Measurements from ENCODE around the gene PPIF.

The PPIF gene

GRCh38 chr10:79320820-79321493 lies 26.3 kb upstream of the PPIF start:
- Histone ChIP-seq H3K36me3 (ENCODE audit: insufficient read depth, low read length) (no peaks in the 10 kb centered on the region), H3K9me3 (ENCODE audit: control insufficient read depth, insufficient read depth, low read length) (no peaks in the 10 kb centered on the region), H3K4me1 (ENCODE audit: insufficient read depth, low read length) (peaks cover 22% of the 10 kb centered on the region; the same call in 1 of the 2 replicates), H3K9ac (ENCODE audit: low read depth, low read length) (no peak overlapping the region)

GRCh38 chr10:79321494-79321882 lies 25.8 kb upstream of the PPIF start:
- H3K4me1 ChIP-seq (ENCODE audit: insufficient read depth, low read length), result peaks cover 22% of the 10 kb centered on the region; the same call in 1 of the 2 replicates
- no peaks in the 10 kb centered on the region for H3K9me3 ChIP-seq (ENCODE audit: control insufficient read depth, insufficient read depth, low read length)
- no peaks in the 10 kb centered on the region for H3K36me3 ChIP-seq (ENCODE audit: insufficient read depth, low read length)
- no peak overlapping the region for H3K9ac ChIP-seq (ENCODE audit: low read depth, low read length)

GRCh38 chr10:79321951-79322350 lies 25.3 kb upstream of the PPIF start:
- H3K36me3 ChIP-seq (ENCODE audit: insufficient read depth, low read length), result no peaks in the 10 kb centered on the region
- H3K4me1 ChIP-seq (ENCODE audit: insufficient read depth, low read length), result peaks cover 17% of the 10 kb centered on the region; the same call in 1 of the 2 replicates
- H3K9me3 ChIP-seq (ENCODE audit: control insufficient read depth, insufficient read depth, low read length), result no peaks in the 10 kb centered on the region
- no peak overlapping the region for H3K9ac ChIP-seq (ENCODE audit: low read depth, low read length)

- H3K4me1 ChIP-seq (ENCODE audit: insufficient read depth, low read length), result peaks cover 8% of the 10 kb centered on the region; the same call in 1 of the 2 replicates
- H3K9ac ChIP-seq (ENCODE audit: low read depth, low read length), result no peak overlapping the region
- H3K36me3 ChIP-seq (ENCODE audit: insufficient read depth, low read length), result no peaks in the 10 kb centered on the region
- no peaks in the 10 kb centered on the region for H3K9me3 ChIP-seq (ENCODE audit: control insufficient read depth, insufficient read depth, low read length)
Observed at GRCh38 chr10:79322616-79323543, 24.4 kb upstream of the PPIF start.

GRCh38 chr10:79323602-79324001 lies 23.7 kb upstream of the PPIF start:
- peaks cover 1% of the 10 kb centered on the region; the same call in 1 of the 2 replicates for H3K4me1 ChIP-seq (ENCODE audit: insufficient read depth, low read length)
- no peak overlapping the region for H3K9ac ChIP-seq (ENCODE audit: low read depth, low read length)
- H3K36me3 ChIP-seq (ENCODE audit: insufficient read depth, low read length), result no peaks in the 10 kb centered on the region
- no peaks in the 10 kb centered on the region for H3K9me3 ChIP-seq (ENCODE audit: control insufficient read depth, insufficient read depth, low read length)

- H3K4me1 ChIP-seq (ENCODE audit: insufficient read depth, low read length), result no peaks in the 10 kb centered on the region; the same call in 1 of the 2 replicates
- no peaks in the 10 kb centered on the region for H3K36me3 ChIP-seq (ENCODE audit: insufficient read depth, low read length)
- H3K9ac ChIP-seq (ENCODE audit: low read depth, low read length), result no peak overlapping the region
- no peaks in the 10 kb centered on the region for H3K9me3 ChIP-seq (ENCODE audit: control insufficient read depth, insufficient read depth, low read length)
Observed at GRCh38 chr10:79324032-79324695, 23.1 kb upstream of the PPIF start.

GRCh38 chr10:79326361-79327089 lies 20.7 kb upstream of the PPIF start:
- no peaks in the 10 kb centered on the region for H3K36me3 ChIP-seq (ENCODE audit: insufficient read depth, low read length)
- H3K9ac ChIP-seq (ENCODE audit: low read depth, low read length), result no peak overlapping the region
- no peaks in the 10 kb centered on the region for H3K9me3 ChIP-seq (ENCODE audit: control insufficient read depth, insufficient read depth, low read length)
- H3K4me1 ChIP-seq (ENCODE audit: insufficient read depth, low read length), result no peaks in the 10 kb centered on the region

GRCh38 chr10:79327090-79327457 lies 20.2 kb upstream of the PPIF start:
- no peaks in the 10 kb centered on the region for H3K4me1 ChIP-seq (ENCODE audit: insufficient read depth, low read length)

GRCh38 chr10:79328147-79328701 lies 19.0 kb upstream of the PPIF start:
- H3K36me3 ChIP-seq (ENCODE audit: insufficient read depth, low read length), result no peaks in the 10 kb centered on the region
- H3K9ac ChIP-seq (ENCODE audit: low read depth, low read length), result no peak overlapping the region
- peaks cover 2% of the 10 kb centered on the region; the same call in 1 of the 2 replicates for H3K9me3 ChIP-seq (ENCODE audit: control insufficient read depth, insufficient read depth, low read length)
- H3K4me1 ChIP-seq (ENCODE audit: insufficient read depth, low read length), result no peaks in the 10 kb centered on the region

More at GRCh38 chr10:79327090-79327457, 20.2 kb upstream of the PPIF start:
- Histone ChIP-seq H3K9me3 (ENCODE audit: control insufficient read depth, insufficient read depth, low read length) (peaks cover 1% of the 10 kb centered on the region; the same call in 1 of the 2 replicates), H3K9ac (ENCODE audit: low read depth, low read length) (no peak overlapping the region), H3K36me3 (ENCODE audit: insufficient read depth, low read length) (no peaks in the 10 kb centered on the region)

- no peaks in the 10 kb centered on the region for H3K36me3 ChIP-seq (ENCODE audit: insufficient read depth, low read length)
- H3K9ac ChIP-seq (ENCODE audit: low read depth, low read length), result no peak overlapping the region
- H3K4me1 ChIP-seq (ENCODE audit: insufficient read depth, low read length), result no peaks in the 10 kb centered on the region
- peaks cover 2% of the 10 kb centered on the region; the same call in 1 of the 2 replicates for H3K9me3 ChIP-seq (ENCODE audit: control insufficient read depth, insufficient read depth, low read length)
Observed at GRCh38 chr10:79328737-79329504, 18.3 kb upstream of the PPIF start.

GRCh38 chr10:79329529-79329928 lies 17.7 kb upstream of the PPIF start:
- no peaks in the 10 kb centered on the region for H3K4me1 ChIP-seq (ENCODE audit: insufficient read depth, low read length)
- peaks cover 2% of the 10 kb centered on the region; the same call in 1 of the 2 replicates for H3K9me3 ChIP-seq (ENCODE audit: control insufficient read depth, insufficient read depth, low read length)
- no peaks in the 10 kb centered on the region for H3K36me3 ChIP-seq (ENCODE audit: insufficient read depth, low read length)
- H3K9ac ChIP-seq (ENCODE audit: low read depth, low read length), result no peak overlapping the region

- Histone ChIP-seq H3K36me3 (ENCODE audit: insufficient read depth, low read length) (no peaks in the 10 kb centered on the region), H3K4me1 (ENCODE audit: insufficient read depth, low read length) (no peaks in the 10 kb centered on the region), H3K9ac (ENCODE audit: low read depth, low read length) (no peak overlapping the region), H3K9me3 (ENCODE audit: control insufficient read depth, insufficient read depth, low read length) (peaks cover 2% of the 10 kb centered on the region; the same call in 1 of the 2 replicates)
Observed at GRCh38 chr10:79331226-79331625, 16.0 kb upstream of the PPIF start.

- Histone ChIP-seq H3K36me3 (ENCODE audit: insufficient read depth, low read length) (no peaks in the 10 kb centered on the region), H3K9me3 (ENCODE audit: control insufficient read depth, insufficient read depth, low read length) (peaks cover 2% of the 10 kb centered on the region; the same call in 1 of the 2 replicates), H3K4me1 (ENCODE audit: insufficient read depth, low read length) (no peaks in the 10 kb centered on the region; the same call in 1 of the 2 replicates), H3K9ac (ENCODE audit: low read depth, low read length) (no peak overlapping the region)
Observed at GRCh38 chr10:79331709-79332108, 15.6 kb upstream of the PPIF start.
